GM12878 (cell line): Measurements from ENCODE around the gene EIF2S1. TPM values are rescaled to one million over a fixed set of nuclear protein-coding genes. Genes with fewer than 3 reads are reported as not detected.

Experiments used
- ATAC-seq: fragments of 200-7000 bp; cut with Tn5 transposase; 3 replicates; pipeline ENCODE4 v1.9.1; 2020; ENCODE audit warnings: mild to moderate bottlenecking, moderate library complexity
- BruUV-seq: library from RNA; stranded (reverse); fragments of 400-500 nt; replicated peaks from 2 replicates; lab custom pipeline; 2021; lab: Mats Ljungman, UMichigan
- CTCF ChIA-PET: fragments of 300-600 bp; sonication (Branson Sonifier 250); formaldehyde crosslinking; extraction: SDS; loops from one replicate; lab custom pipeline; 2021; ENCODE audit warnings: inconsistent platforms; lab: Yijun Ruan, JAX
- POLR2A ChIA-PET: fragments of 350-600 bp; formaldehyde crosslinking; extraction: SDS; loops from one replicate; lab custom pipeline; 2021; ENCODE audit warnings: inconsistent platforms; lab: Charles Lee
- RAD21 ChIA-PET: fragments of 300-600 bp; sonication (Branson Sonifier 250); formaldehyde crosslinking; loops from one replicate; lab custom pipeline; 2023; ENCODE audit warnings: antibody characterized with exemption; ENCODE audit not compliant: unreplicated experiment; lab: Charles Lee
- SMC1A ChIA-PET: fragments of 300-600 bp; sonication (Branson Sonifier 250); formaldehyde crosslinking; loops from one replicate; lab custom pipeline; 2023; ENCODE audit not compliant: unreplicated experiment, uncharacterized antibody; lab: Charles Lee
- DNase-seq: peaks from one replicate; pipeline ENCODE4 v3.0.0-alpha.2; 2011; ENCODE audit warnings: low read depth, low spot score
- FAIRE-seq: peaks from 3 replicates; lab custom pipeline; 2011; peaks lifted over from hg19 to GRCh38; lab: Jason Lieb, UNC
- H2AFZ ChIP-seq: 2 replicates; pipeline ENCODE4 v1.6.0; 2011; ENCODE audit warnings: low read depth, low read length, control low read depth; ENCODE audit not compliant: control insufficient read depth
- H3K27ac ChIP-seq: 2 replicates; pipeline ENCODE4 v1.5.1; 2011; ENCODE audit warnings: control low read depth; ENCODE audit not compliant: control insufficient read depth, insufficient read depth
- H3K27me3 ChIP-seq, 2 experiments: replicated peaks in 1 of 2; 2 replicates each; pipeline versions ENCODE4 v1.6.0 to v1.6.1; 2011; ENCODE audit warnings: low read length in 1 of 2; ENCODE audit not compliant: control insufficient read depth in 2 of 2, insufficient read depth in 2 of 2
- H3K36me3 ChIP-seq, 2 experiments: 2 replicates each; pipeline ENCODE4 v1.5.1; 2011; ENCODE audit warnings: low read length in 1 of 2; ENCODE audit not compliant: control insufficient read depth in 2 of 2, insufficient read depth in 2 of 2
- H3K4me1 ChIP-seq: 2 replicates; pipeline ENCODE4 v1.6.1; 2011; ENCODE audit warnings: mild to moderate bottlenecking, low read length, moderate library complexity, mixed read lengths; ENCODE audit not compliant: control insufficient read depth, insufficient read depth
- H3K4me2 ChIP-seq: 2 replicates; pipeline ENCODE4 v1.6.0; 2011; ENCODE audit warnings: control low read depth; ENCODE audit not compliant: control insufficient read depth, insufficient read depth
- H3K4me3 ChIP-seq: fragments of 200-600 bp; sonication (generic); 2 replicates; pipeline ENCODE4 v1.5.1; 2016
- H3K79me2 ChIP-seq: 2 replicates; pipeline ENCODE4 v1.6.0; 2011; ENCODE audit warnings: low read length; ENCODE audit not compliant: control insufficient read depth, insufficient read depth
- H3K9ac ChIP-seq: 2 replicates; pipeline ENCODE4 v1.8.0; 2011; ENCODE audit warnings: low read length, control low read depth, mixed read lengths; ENCODE audit not compliant: control insufficient read depth, insufficient read depth
- H3K9me3 ChIP-seq: replicated peaks from 3 replicates; pipeline ENCODE4 v1.5.1; 2011; ENCODE audit warnings: mild to moderate bottlenecking, low read length; ENCODE audit not compliant: control insufficient read depth, insufficient read depth
- H4K20me1 ChIP-seq: 2 replicates; pipeline ENCODE4 v1.6.0; 2011; ENCODE audit not compliant: control insufficient read depth, insufficient read depth
- ESRRA ChIP-seq: IDR thresholded peaks from 2 replicates; pipeline ENCODE4 v1.6.1; 2012; ENCODE audit warnings: mild to moderate bottlenecking, low read length, improper control_type of control experiment
- HDGF ChIP-seq: fragments of 450-650 bp; IDR thresholded peaks from 2 replicates; pipeline ENCODE4 v1.6.1; 2016; ENCODE audit warnings: antibody characterized with exemption
- KAT2A ChIP-seq: conservative IDR thresholded peaks from 2 replicates; pipeline ENCODE4 v1.6.1; 2011; ENCODE audit warnings: low read depth, low read length; ENCODE audit not compliant: control insufficient read depth
- MLLT1 ChIP-seq: fragments of 450-650 bp; IDR thresholded peaks from 2 replicates; pipeline ENCODE4 v1.6.1; 2016; ENCODE audit warnings: mild to moderate bottlenecking
- MYC ChIP-seq: IDR thresholded peaks from 2 replicates; pipeline ENCODE4 v1.6.1; 2011; ENCODE audit warnings: mild to moderate bottlenecking, low read length, moderate library complexity, inconsistent platforms; ENCODE audit not compliant: insufficient read depth, insufficient replicate concordance, insufficient read length, severe bottlenecking
- PAX5 ChIP-seq: IDR thresholded peaks from 2 replicates; pipeline ENCODE4 v1.6.1; 2011; ENCODE audit warnings: low read depth, low read length, borderline replicate concordance
- POLR2AphosphoS5 ChIP-seq: IDR thresholded peaks from 2 replicates; pipeline ENCODE4 v1.6.1; 2011; ENCODE audit warnings: mild to moderate bottlenecking, low read length, inconsistent platforms
- RBBP5 ChIP-seq: fragments of 200-600 bp; sonication (generic); conservative IDR thresholded peaks from 2 replicates; pipeline ENCODE4 v1.6.1; 2016
- TCF3 ChIP-seq: IDR thresholded peaks from 2 replicates; pipeline ENCODE4 v1.6.1; 2012; ENCODE audit warnings: low read depth, mild to moderate bottlenecking, low read length, borderline replicate concordance; ENCODE audit not compliant: insufficient read depth
- ZSCAN29 ChIP-seq: fragments of 450-650 bp; IDR thresholded peaks from 2 replicates; pipeline ENCODE4 v1.6.1; 2017; ENCODE audit warnings: mild to moderate bottlenecking, moderate library complexity
- whole genome bisulfite sequencing: methylation state at CpG from one replicate; pipeline ENCODE4 v1.1.6; 2016; ENCODE audit warnings: low lambda C conversion rate; ENCODE audit not compliant: insufficient replicate concordance, insufficient coverage; ENCODE audit errors: missing lambda C conversion rate; 5-methylcytosine and 5-hydroxymethylcytosine counted together
- in situ Hi-C: fragments of 300-500 bp; cut with MboI; formaldehyde crosslinking; loops from 9 replicates; pipeline ENCODE4 v1.14.3; 2018; ENCODE audit warnings: mixed read lengths
- intact Hi-C: fragments of 100-400 bp; cut with micrococcal nuclease; formaldehyde crosslinking; loops from one replicate; pipeline ENCODE4 v1.14.2; 2022; ENCODE audit not compliant: unreplicated experiment
- polyA plus RNA-seq, 11 experiments: library from polyadenylated mRNA; depleted of rRNA in 4 of 11; unstranded in 6 of 11; stranded (reverse) in 5 of 11; fragments of >200 nt; fragmentation: Nextera tagmentation in 4 of 11; fragmentation: Illumina TruSeq in 1 of 11; extraction: Ambion mirVana in 4 of 11; extraction: Trizol in 1 of 11; gene quantifications; 1 replicate in 1 of 11; 2 replicates in 10 of 11; pipeline versions ENCODE4 v1.2.1 to v1.2.3, GENCODE V29; 2011 to 2016; ENCODE audit warnings: inconsistent platforms in 2 of 11, missing spikeins in 2 of 11, low read depth in 1 of 11
- total RNA-seq, 4 experiments: library from RNA; depleted of rRNA in 3 of 4; stranded (reverse); fragments of >200 nt in 3 of 4; fragmentation: Illumina TruSeq in 1 of 4; extraction: Trizol in 1 of 4; gene quantifications; 2 replicates each; pipeline versions ENCODE4 v1.2.1 to v1.2.3, GENCODE V29; 2013 to 2021
- TF ChIP-seq, protein P1 (sequence below): fragments of 450-650 bp; conservative IDR thresholded peaks from 2 replicates; pipeline ENCODE4 v1.6.1; 2017; ENCODE audit warnings: mild to moderate bottlenecking, moderate library complexity
- TF ChIP-seq, protein P2 (sequence below): fragments of 450-650 bp; IDR thresholded peaks from 2 replicates; pipeline ENCODE4 v1.6.1; 2016; ENCODE audit warnings: mild to moderate bottlenecking, moderate library complexity, borderline replicate concordance

The EIF2S1 gene
- total and polyA plus RNA-seq, 10 of the 15 experiments (the other 5 are each of a cell fraction or from before 2014, with no cell fraction given), result 155 to 563 (median 262) TPM

GRCh38 chr14:67429510-67430205 is 69.5 kb downstream of the EIF2S1 start:
- no peaks in the 10 kb centered on the region for H3K79me2 ChIP-seq
- no peak overlapping the region for H3K27ac ChIP-seq
- no peak overlapping the region for H3K4me3 ChIP-seq
- no peaks in the 10 kb centered on the region for H3K36me3 ChIP-seq
- H3K9ac ChIP-seq, result no peak overlapping the region
- ChIA-PET POLR2A (no interaction called here), CTCF (interaction anchor here (0.7 to 21.1 kb wide), 13 partner anchors 11 to 274 kb away, joined by 3 to 583 read pairs (median 12); partner anchors contain the start of gene TMEM229B), RAD21 (interaction anchor here (0.6 to 8.8 kb wide), 7 partner anchors 8 to 274 kb away, joined by 3 to 176 read pairs (median 5); no protein-coding TSS in a partner anchor), SMC1A (interaction anchor here (0.6 to 10.2 kb wide), 10 partner anchors 9 to 274 kb away, joined by 3 to 185 read pairs (median 8); partner anchors contain the start of genes ARG2 and RDH12)
- no peak for ATAC-seq
- H3K9me3 ChIP-seq, result no peaks in the 10 kb centered on the region
- BruUV-seq, result no TSS peak
- in situ Hi-C loops (loop anchor here (5.0 to 10.0 kb wide), 2 partner anchors 138 to 275 kb away; partner anchors contain the start of gene RDH12), intact Hi-C loops (no loop called here)
- H3K4me2 ChIP-seq, result no peak overlapping the region
- 62% methylated on average over 9 of the region's 9 CpGs for WGBS
- FAIRE-seq, result no peak
- no peak for DNase-seq
- H3K27me3 ChIP-seq, result peaks cover 0 to 5% of the 10 kb centered on the region in 2 experiments; a peak in 1 of 4 replicates
- H4K20me1 ChIP-seq, result no peaks in the 10 kb centered on the region
- H2AFZ ChIP-seq, result no peak overlapping the region
- H3K4me1 ChIP-seq, result no peaks in the 10 kb centered on the region
- no peak for TF ChIP-seq MYC
- no peak for TF ChIP-seq KAT2A
- TF ChIP-seq RBBP5, result no peak
- no peak for TF ChIP-seq TCF3
- no peak for TF ChIP-seq POLR2AphosphoS5
- no peak for TF ChIP-seq ESRRA
- no peak for TF ChIP-seq PAX5
- TF ChIP-seq ZSCAN29, result no peak
- TF ChIP-seq, protein P1, sequence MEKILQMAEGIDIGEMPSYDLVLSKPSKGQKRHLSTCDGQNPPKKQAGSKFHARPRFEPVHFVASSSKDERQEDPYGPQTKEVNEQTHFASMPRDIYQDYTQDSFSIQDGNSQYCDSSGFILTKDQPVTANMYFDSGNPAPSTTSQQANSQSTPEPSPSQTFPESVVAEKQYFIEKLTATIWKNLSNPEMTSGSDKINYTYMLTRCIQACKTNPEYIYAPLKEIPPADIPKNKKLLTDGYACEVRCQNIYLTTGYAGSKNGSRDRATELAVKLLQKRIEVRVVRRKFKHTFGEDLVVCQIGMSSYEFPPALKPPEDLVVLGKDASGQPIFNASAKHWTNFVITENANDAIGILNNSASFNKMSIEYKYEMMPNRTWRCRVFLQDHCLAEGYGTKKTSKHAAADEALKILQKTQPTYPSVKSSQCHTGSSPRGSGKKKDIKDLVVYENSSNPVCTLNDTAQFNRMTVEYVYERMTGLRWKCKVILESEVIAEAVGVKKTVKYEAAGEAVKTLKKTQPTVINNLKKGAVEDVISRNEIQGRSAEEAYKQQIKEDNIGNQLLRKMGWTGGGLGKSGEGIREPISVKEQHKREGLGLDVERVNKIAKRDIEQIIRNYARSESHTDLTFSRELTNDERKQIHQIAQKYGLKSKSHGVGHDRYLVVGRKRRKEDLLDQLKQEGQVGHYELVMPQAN, result no peak
- no peak for TF ChIP-seq HDGF
- TF ChIP-seq, protein P2, sequence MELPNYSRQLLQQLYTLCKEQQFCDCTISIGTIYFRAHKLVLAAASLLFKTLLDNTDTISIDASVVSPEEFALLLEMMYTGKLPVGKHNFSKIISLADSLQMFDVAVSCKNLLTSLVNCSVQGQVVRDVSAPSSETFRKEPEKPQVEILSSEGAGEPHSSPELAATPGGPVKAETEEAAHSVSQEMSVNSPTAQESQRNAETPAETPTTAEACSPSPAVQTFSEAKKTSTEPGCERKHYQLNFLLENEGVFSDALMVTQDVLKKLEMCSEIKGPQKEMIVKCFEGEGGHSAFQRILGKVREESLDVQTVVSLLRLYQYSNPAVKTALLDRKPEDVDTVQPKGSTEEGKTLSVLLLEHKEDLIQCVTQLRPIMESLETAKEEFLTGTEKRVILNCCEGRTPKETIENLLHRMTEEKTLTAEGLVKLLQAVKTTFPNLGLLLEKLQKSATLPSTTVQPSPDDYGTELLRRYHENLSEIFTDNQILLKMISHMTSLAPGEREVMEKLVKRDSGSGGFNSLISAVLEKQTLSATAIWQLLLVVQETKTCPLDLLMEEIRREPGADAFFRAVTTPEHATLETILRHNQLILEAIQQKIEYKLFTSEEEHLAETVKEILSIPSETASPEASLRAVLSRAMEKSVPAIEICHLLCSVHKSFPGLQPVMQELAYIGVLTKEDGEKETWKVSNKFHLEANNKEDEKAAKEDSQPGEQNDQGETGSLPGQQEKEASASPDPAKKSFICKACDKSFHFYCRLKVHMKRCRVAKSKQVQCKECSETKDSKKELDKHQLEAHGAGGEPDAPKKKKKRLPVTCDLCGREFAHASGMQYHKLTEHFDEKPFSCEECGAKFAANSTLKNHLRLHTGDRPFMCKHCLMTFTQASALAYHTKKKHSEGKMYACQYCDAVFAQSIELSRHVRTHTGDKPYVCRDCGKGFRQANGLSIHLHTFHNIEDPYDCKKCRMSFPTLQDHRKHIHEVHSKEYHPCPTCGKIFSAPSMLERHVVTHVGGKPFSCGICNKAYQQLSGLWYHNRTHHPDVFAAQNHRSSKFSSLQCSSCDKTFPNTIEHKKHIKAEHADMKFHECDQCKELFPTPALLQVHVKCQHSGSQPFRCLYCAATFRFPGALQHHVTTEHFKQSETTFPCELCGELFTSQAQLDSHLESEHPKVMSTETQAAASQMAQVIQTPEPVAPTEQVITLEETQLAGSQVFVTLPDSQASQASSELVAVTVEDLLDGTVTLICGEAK, result no peak
- TF ChIP-seq MLLT1, result no peak
